MCF 10A (cell line): ENCODE results near the gene FOXL1. TPM values are rescaled to one million over a fixed set of nuclear protein-coding genes. Genes with fewer than 3 reads are reported as not detected.

ENCODE experiments used
- BruUV-seq: library from RNA; stranded (reverse); fragments of 400-500 nt; replicated peaks from 2 replicates; lab custom pipeline; 2021; lab: Mats Ljungman, UMichigan
- CTCF ChIA-PET: fragments of 300-600 bp; sonication (Branson Sonifier 250); formaldehyde crosslinking; extraction: SDS; loops from one replicate; lab custom pipeline; 2021; ENCODE audit warnings: antibody characterized with exemption, inconsistent platforms; lab: Yijun Ruan, JAX
- POLR2A ChIA-PET: fragments of 300-600, 350-650 bp; sonication (Branson Sonifier 250); formaldehyde crosslinking; extraction: SDS; loops from one replicate; lab custom pipeline; 2020; ENCODE audit warnings: antibody characterized with exemption, inconsistent platforms; lab: Yijun Ruan, JAX
- DNase-seq: peaks from one replicate; pipeline ENCODE4 v3.0.0-alpha.2; 2018; ENCODE audit not compliant: unreplicated experiment
- H3K27ac Mint-ChIP-seq: one replicate; pipeline ENCODE4 v1.8.0; 2022; ENCODE audit warnings: mild to moderate bottlenecking, low read depth, mixed read lengths; ENCODE audit not compliant: unreplicated experiment
- H3K27me3 Mint-ChIP-seq: one replicate; pipeline ENCODE4 v1.8.0; 2022; ENCODE audit warnings: mixed read lengths; ENCODE audit not compliant: insufficient read depth, unreplicated experiment
- H3K36me3 Mint-ChIP-seq: one replicate; pipeline ENCODE4 v1.8.0; 2022; ENCODE audit warnings: mild to moderate bottlenecking, moderate library complexity, mixed read lengths; ENCODE audit not compliant: insufficient read depth, unreplicated experiment
- H3K4me1 Mint-ChIP-seq: one replicate; pipeline ENCODE4 v1.8.0; 2022; ENCODE audit warnings: mixed read lengths; ENCODE audit not compliant: insufficient read depth, unreplicated experiment
- H3K4me3 Mint-ChIP-seq: one replicate; pipeline ENCODE4 v1.8.0; 2022; ENCODE audit warnings: mild to moderate bottlenecking, moderate library complexity, mixed read lengths; ENCODE audit not compliant: unreplicated experiment
- H3K9me3 Mint-ChIP-seq: one replicate; pipeline ENCODE4 v1.8.0; 2022; ENCODE audit warnings: mixed read lengths; ENCODE audit not compliant: unreplicated experiment
- intact Hi-C: fragments of 100-400 bp; cut with micrococcal nuclease; formaldehyde crosslinking; loops from 2 replicates; pipeline ENCODE4 v1.14.1; 2022
- total RNA-seq: library from RNA; stranded (reverse); gene quantifications from 2 replicates; pipeline ENCODE4 v1.2.3, GENCODE V29; 2022
- TF ChIP-seq, protein P1 (sequence below): fragments of 200-600 bp; IDR thresholded peaks from one replicate; pipeline ENCODE4 v1.8.0; 2022; ENCODE audit warnings: antibody characterized with exemption, mild to moderate bottlenecking; ENCODE audit not compliant: unreplicated experiment

Gene FOXL1
- total RNA-seq, 1 experiment from 2014 or later = 4.9 TPM

DNA sequence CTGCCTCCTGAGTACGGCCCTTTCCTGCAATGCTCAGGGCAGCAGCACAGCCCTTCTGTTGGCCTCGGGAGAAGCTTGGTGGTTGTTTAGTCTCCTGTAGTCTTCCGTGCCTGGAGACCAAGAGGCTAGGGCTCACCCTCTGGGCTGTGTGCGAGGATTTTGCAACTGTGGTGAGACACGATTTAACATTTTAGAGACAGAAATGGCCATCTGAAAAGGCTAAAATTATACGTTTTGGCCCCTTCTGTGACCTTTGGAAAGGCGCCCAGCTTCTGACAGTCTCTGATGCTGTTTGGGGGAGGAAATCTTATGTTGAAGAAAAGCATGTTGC is 33.1 kb downstream of the FOXL1 start:
- intact Hi-C loops = no loop called here
- H3K27me3 Mint-ChIP-seq = no peaks in the 10 kb centered on the region
- POLR2A ChIA-PET = no interaction called here
- H3K4me1 Mint-ChIP-seq = no peaks in the 10 kb centered on the region
- no peak for DNase-seq
- H3K9me3 Mint-ChIP-seq = no peaks in the 10 kb centered on the region
- no peak overlapping the region for H3K27ac Mint-ChIP-seq
- no TSS peak for BruUV-seq
- CTCF ChIA-PET = interaction anchor here (0.9 kb wide), 1 partner anchor 21 kb away, joined by 3 read pairs; no protein-coding TSS in a partner anchor
- H3K4me3 Mint-ChIP-seq = no peak overlapping the region
- H3K36me3 Mint-ChIP-seq = peaks cover 5% of the 10 kb centered on the region
- TF ChIP-seq, protein P1, sequence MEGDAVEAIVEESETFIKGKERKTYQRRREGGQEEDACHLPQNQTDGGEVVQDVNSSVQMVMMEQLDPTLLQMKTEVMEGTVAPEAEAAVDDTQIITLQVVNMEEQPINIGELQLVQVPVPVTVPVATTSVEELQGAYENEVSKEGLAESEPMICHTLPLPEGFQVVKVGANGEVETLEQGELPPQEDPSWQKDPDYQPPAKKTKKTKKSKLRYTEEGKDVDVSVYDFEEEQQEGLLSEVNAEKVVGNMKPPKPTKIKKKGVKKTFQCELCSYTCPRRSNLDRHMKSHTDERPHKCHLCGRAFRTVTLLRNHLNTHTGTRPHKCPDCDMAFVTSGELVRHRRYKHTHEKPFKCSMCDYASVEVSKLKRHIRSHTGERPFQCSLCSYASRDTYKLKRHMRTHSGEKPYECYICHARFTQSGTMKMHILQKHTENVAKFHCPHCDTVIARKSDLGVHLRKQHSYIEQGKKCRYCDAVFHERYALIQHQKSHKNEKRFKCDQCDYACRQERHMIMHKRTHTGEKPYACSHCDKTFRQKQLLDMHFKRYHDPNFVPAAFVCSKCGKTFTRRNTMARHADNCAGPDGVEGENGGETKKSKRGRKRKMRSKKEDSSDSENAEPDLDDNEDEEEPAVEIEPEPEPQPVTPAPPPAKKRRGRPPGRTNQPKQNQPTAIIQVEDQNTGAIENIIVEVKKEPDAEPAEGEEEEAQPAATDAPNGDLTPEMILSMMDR = no peak

DNA sequence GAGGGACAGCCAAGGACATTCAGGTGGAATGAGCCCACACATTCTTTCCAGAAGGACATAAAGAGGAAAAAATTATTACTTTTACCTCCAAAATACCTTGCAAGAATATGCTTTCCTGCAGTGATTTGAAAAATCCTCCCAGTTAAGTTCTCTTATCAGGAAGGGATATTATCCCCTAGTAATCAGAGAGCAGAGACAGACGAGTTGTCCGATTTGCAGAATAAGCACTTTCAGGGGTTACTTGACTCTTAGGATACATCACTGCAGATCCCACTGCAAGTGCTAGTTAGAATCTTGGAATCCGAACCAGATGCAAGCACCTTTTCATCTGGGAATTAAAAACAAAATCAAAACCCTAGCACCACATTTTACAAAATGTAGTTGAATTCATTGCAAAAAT is 33.6 kb downstream of the FOXL1 start:
- intact Hi-C loops = no loop called here
- Mint-ChIP-seq H3K27ac (no peak overlapping the region), H3K9me3 (no peaks in the 10 kb centered on the region), H3K4me3 (no peak overlapping the region), H3K27me3 (no peaks in the 10 kb centered on the region), H3K36me3 (peaks cover 5% of the 10 kb centered on the region), H3K4me1 (no peaks in the 10 kb centered on the region)
- TF ChIP-seq, protein P1 = no peak
- DNase-seq = no peak
- CTCF ChIA-PET = no interaction called here
- POLR2A ChIA-PET = no interaction called here
- BruUV-seq = no TSS peak

DNA sequence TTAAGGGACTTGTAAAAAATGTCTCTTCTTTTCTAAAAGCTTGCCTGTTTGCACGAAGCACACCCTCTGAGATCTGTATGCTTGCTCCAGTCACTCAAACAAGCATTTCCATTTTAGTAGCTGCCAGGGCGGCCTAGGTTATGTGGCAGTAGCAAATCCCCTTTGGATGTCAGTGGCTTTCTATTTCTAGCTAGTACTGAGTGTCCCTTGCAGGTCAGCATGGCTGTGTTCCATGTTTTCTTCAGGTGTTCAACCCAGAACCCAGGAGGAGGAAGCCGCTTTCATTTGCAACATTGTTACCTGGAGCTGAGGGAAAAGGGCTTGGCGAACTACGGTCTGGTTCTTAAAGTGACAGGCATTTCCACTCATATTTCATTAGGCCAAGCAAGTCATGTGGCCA is 36.4 kb downstream of the FOXL1 start:
- intact Hi-C loops = no loop called here
- Mint-ChIP-seq H3K27me3 (no peaks in the 10 kb centered on the region), H3K27ac (no peak overlapping the region), H3K4me1 (no peaks in the 10 kb centered on the region), H3K36me3 (peaks cover under 1% of the 10 kb centered on the region), H3K4me3 (no peak overlapping the region), H3K9me3 (no peaks in the 10 kb centered on the region)
- ChIA-PET CTCF (interaction anchor here (0.5 to 1.5 kb wide), 2 partner anchors 50 to 1149 kb away, joined by 3 read pairs; no protein-coding TSS in a partner anchor), POLR2A (interaction anchor here (0.7 to 1.5 kb wide), 2 partner anchors 9 to 36 kb away, joined by 4 to 7 read pairs; no protein-coding TSS in a partner anchor)
- TF ChIP-seq, protein P1 = no peak
- BruUV-seq = no TSS peak
- no peak for DNase-seq

DNA sequence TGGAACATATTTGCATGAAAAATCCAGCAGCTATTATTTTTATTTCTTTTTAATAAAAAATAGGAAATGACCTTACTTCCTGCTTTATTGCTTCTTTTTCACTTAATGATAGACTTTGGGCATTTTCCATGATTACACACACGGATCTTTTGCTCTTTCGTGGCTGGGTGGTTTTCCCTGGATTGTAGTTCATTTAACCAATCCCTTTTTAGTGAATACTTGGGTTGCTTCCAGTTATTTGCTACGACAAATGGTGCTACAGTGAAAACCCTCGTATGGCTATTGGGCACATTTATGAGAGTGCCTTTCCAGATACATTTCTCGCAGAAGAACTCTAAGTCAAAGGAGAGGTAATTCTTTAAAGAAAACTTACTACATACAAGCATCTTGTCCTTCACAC is 38.6 kb downstream of the FOXL1 start:
- Mint-ChIP-seq H3K4me3 (no peak overlapping the region), H3K9me3 (peaks cover 7% of the 10 kb centered on the region), H3K4me1 (no peaks in the 10 kb centered on the region), H3K27me3 (no peaks in the 10 kb centered on the region), H3K36me3 (no peaks in the 10 kb centered on the region), H3K27ac (no peak overlapping the region)
- CTCF ChIA-PET = no interaction called here
- no peak for DNase-seq
- TF ChIP-seq, protein P1 = no peak
- POLR2A ChIA-PET = no interaction called here
- BruUV-seq = no TSS peak
- intact Hi-C loops = no loop called here
